ENCODE measurements around the gene DUOX1. TPM values are rescaled to one million over a fixed set of nuclear protein-coding genes. Genes with fewer than 3 reads are reported as not detected.

Gene DUOX1
- total RNA-seq, 2 donors from 2014 or later, result 0.34 to 0.95 TPM

Other genes with a start within 250 kb of the DUOX1 start
- not detected for gene TERB2, start 173.3 kb upstream of the DUOX1 start, total RNA-seq
- gene SORD, start 106.8 kb upstream of the DUOX1 start, total RNA-seq, result 10 to 100 TPM in 1 of 2 donors, 1 to 10 TPM in 1; 10.0 to 17.6 TPM
- gene DUOX2, start 15.8 kb upstream of the DUOX1 start, total RNA-seq, result under 1 TPM; 0.14 to 0.31 TPM
- gene DUOXA2, start 15.7 kb upstream of the DUOX1 start, total RNA-seq, result not detected
- gene DUOXA1, start 115 bp upstream of the DUOX1 start, total RNA-seq, result under 1 TPM; 0.46 to 0.65 TPM
- 10 to 100 TPM; 11.7 to 16.8 TPM for gene SHF, start 58.0 kb downstream of the DUOX1 start, total RNA-seq
- not detected for gene SLC28A2, start 122.2 kb downstream of the DUOX1 start, total RNA-seq
- 1 to 10 TPM; 1.2 to 3.3 TPM for gene GATM, start 248.6 kb downstream of the DUOX1 start, total RNA-seq

All from activated T-cell treated with anti-CD3 and anti-CD28 coated beads, Interleukin-2, amount 50 U/mL, for 72 hours (primary cell).